Measurements from ENCODE around the gene SENP8.

The SENP8 gene

DNA sequence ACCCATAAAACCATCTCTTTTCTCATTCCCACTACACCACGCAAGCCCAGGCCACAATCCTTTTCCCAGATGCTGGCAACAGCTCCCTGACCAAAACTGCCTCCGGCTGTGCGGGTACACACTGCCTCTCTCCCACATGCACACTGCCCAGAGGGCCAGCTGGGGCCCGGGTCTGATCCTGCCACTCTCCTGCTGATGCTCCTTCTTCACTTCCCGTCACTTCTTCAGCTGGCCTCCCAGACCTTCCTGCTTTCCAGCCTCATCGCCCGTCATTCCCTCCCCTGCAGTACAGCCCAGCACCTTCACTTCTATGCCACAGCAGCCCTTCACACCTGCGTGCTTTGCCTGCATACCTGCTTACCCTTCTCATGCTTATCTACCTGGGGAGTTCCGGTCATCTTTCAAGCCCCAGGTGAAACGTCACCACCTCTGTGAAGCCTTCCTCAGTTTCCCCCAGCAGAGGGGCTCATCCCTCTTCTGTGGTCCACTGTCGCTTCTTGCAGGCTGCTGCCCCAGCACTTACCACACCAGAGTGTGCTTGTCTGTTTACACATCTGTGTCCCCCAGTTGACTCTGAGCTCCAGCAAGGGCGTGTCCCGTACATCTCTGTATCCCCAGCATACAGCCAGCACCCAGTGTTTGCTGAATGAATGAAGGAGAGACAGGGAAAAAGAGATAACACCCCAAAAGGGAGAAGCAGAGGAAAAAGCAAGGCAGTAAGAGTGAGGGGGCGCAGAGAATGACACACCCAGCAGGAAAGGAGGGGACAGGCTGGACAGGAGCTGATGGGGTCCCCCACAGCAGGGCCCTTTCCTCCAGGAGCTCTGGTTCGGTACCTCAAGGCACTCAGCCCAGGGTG lies 57.2 kb downstream of the SENP8 start:
- no peak for DNase-seq (ENCODE audit: low read depth in 2 of 2)

DNA sequence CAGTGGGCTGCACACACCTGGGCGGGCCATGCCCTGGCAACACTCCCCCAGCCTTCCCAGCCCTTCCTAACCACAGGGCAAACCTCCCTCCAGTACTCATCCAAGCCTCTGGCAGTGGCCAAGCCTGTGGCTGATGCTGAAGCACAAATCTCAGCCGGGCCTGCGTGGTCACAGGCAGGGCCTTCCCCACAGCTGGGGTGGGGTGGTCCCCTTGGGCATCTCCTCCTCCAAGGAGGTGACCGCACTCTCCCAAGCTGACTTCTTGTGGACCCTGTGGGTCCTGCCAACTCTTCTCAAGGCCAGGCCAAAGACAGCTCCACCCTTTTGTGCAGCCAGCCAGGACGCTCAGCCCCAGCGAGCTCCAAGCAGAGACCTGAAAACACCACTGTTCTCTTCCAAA lies 58.0 kb downstream of the SENP8 start:
- no peak for DNase-seq (ENCODE audit: low read depth in 2 of 2)

DNA sequence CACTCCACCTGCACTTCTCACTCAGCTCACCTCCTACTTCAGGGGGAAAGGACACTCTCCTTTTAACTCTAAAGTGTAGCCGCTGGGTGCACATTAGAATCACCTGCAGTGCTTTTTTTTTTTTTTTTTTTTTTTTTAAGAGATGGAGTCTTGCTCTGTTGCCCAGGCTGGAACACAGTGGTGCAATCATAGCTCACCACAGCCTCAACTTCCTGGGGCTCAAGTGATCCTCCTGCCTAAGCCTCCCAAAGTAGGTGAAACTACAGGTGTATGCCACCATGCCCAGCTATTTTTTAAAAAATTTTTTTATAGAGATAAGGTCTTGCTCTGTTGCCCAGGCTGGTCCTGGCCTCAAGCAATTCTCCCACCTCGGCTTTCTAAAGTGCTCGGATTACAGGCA lies 58.5 kb downstream of the SENP8 start:
- DNase-seq (ENCODE audit: low read depth in 2 of 2): no peak

DNA sequence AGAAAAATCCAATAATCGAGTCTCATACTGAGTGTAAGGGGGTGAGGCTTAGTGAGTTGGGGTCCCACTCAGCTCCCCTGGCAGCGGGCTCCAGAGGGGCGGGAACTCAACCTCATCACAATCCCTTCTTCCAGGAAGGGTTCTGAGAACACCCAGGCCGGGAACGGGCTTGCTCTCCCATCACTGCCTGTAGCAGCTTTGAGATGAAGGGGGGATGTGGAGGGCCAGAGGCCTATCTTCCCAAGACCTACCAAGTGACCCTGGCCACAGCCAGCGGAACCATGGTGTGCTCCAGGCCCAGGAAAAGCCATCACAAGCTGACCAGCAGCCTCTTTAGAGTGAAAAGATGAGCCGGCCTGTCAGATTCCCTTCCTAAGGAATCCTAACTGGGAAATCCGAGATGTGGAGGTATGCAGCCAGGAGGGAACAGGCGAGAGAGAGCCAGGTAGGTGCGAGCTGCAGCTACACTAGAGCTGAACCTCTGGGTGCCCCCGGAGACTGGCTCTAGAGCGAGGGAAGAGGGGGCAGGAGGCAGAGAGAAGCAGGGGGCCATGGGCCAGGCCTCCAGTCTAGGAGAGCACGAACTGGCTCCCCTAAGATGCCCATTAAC lies 60.9 kb downstream of the SENP8 start:
- DNase-seq (ENCODE audit: low read depth in 2 of 2): no peak

DNA sequence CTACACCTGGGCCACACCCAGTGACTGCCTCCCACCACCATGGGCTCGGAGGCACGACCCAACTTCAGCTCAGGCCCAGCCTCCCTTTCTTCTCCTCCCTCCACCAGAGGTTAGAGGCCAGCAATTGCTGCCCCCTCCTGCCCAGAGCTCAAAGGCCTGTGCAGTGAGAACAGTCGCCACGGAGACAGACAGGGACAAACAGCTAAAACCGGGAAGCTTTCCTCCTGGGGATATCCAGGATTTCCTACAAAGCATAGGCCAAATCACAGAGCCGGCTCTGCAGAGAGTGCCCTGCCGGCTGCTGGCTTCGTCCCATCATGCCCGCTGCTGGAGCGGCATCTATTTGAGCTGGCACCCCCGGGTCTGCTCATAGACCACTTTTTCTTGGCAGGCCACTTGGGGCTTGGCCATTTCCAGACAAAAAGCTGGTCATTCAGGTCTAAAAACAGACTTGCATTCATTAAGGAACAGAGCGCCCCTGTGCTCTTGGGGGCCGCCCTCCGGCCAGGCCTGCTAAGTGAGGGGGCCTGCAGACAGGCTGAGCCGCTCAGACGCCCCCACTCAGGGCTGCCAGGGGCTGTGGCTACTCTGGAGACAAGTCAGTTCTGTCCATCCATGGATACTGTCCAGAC lies 61.9 kb downstream of the SENP8 start:
- DNase-seq (ENCODE audit: low read depth in 2 of 2): no peak

DNA sequence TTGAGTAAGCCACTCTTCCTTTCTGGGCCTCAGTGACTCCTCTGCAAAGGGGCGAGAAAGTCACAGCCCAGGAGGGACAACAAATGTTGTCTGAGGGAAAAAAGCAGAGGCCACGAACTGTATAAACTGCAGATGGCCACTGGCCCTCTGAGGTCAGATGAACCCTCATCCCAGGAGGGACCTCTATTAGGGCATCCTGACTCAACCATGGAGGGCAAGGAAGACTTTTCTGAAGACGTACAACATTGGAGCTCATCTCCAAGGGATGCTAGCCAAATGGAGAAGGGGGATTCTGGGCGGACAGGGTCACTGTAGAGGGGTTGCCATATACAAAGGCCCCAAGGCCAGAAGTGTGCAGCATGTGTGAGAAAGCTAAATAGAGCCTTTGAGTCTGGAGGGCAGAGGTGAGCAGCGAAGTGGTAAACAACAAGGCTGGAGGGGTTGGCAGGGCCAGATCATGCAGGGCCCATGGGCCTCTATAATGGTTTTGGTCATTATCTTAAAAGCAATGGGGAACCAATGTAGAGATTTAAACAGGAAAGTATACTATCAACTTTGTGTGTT lies 62.6 kb downstream of the SENP8 start:
- DNase-seq (ENCODE audit: low read depth in 2 of 2): no peak

DNA sequence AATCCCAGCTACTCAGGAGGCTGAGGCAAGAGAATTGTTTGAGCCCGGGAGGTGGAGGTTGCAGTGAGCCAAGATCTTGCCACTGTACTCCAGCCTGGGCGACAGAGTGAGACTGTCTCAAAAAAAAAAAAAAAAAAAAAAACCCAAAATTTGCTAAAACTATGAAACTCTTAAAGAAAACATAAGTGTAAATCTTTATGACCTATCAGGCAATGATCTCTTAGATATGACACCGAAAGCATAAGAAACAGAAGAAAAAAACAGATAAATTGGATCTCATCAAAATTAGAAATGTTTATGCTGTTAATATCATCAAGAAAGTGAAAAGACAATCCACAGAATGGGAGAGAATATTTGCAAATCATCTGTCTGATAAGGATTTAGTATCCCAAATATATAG lies 64.0 kb downstream of the SENP8 start:
- DNase-seq (ENCODE audit: low read depth in 2 of 2): no peak

DNA sequence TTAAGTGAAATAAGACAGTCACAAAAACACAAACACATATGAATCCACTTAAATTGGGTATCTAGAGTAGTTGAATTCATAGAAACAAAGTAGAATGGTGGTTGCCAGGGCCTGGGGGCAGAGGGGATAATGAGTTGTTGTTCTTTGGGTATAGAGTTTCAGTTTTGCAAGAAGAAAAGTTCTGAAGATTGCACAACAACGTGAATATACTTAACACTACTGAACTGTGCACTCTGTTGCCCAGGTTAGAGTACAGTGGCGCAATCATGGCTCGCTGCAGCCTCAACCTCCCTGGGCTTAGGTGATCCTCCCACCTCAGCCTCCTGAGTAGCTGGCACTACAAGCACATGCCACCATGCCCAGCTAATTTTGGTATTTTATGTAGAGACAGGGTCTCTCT lies 64.5 kb downstream of the SENP8 start:
- no peak for DNase-seq (ENCODE audit: low read depth in 2 of 2)

DNA sequence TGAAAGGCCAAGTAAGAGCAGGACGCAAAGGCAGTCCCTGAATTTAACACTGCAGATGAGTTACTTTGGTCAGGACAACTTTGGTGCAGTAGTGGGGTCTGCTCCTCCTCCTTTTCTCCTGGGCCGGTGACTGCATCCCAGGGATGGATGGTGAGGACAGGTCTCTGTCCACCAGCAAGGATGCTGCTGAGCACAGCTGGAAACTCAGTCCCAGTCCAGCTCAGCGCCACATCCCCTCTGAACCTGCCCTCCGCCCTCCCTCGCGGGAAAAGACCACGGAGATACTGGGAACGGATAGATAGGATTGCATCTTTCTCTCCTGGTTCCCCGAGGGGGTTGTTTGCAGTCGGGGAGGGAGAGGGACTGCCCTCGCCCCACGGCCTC lies 65.6 kb downstream of the SENP8 start:
- no peak for DNase-seq (ENCODE audit: low read depth in 2 of 2)

DNA sequence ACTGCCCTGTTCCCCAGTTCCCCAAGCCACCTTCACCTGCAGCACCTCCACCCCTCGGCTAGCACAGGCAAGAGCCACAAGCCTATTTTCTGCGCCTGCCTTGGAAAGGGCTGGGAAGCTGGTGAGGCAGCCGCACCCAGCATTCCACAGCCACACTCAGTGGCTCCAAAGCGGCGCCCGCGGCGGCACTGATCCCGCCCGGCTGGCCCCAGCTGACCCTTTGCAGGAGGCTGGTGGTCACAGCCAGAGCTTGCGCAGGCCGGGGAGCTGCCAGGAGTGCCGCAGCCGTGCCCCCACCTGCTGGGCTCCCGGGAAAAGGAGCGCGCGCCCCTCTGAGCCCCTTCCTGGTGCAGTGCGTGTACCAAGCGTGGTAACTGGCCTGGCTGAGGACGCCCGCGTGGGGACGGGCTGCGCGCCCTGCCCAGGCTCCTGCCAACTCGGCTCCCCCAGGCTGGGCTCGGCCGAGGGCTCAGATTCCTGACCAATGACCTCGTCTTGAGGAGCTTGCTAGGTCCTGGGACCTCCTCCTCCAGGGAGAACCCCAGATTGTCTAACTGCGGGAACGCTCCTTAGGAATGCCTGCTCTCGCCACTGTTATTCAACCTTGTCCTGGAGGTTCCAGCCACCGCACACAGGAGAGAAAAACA lies 66.1 kb downstream of the SENP8 start:
- no peak for DNase-seq (ENCODE audit: low read depth in 2 of 2)

DNA sequence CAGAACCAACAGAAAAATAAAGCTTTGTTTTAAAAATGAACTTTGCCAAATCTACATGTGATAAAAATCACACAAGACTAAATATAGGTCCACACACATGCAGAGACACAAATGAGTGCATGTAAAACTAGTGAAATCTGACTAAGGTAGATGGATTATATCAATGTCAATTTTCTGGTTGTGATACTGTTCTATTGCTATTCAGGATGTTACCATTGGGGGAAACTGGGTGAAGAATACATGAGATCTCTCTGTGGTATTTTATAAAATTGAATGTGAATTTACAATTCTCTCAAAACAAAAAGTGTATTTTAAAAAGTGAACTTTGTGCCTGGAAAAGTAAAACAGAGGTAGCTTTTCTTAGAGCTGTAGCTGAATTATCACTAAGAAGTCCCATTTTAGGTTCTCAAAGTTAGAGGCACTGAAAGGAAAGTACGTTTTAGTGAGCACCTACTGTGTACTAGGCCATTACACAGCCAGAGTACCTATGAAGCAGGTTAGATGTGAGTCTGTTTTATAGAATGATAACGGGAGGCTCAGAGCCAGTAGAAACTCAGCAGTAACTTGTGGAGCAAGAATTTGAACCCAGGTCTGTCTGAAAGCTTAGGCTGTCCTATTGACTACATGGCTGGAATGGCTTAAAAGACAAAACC lies 71.2 kb downstream of the SENP8 start:
- no peak for DNase-seq (ENCODE audit: low read depth in 2 of 2)

DNA sequence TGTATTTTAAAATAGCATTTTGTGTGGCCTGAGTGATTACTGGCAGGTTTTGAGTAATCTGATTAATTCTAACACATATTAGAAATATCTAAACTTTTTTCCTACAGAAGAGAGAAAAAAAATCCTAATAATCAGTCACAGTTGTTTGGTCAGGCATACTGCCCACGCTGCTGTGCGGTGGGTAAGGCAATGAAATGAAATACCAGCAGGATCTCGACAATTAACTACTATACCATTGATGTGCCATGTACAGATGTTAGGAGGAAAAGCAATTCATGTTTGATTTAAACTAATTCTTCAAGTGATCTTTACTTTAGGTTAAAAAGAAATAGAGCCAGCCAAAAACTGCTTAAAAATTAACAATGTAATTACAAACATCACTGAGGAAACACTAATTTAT lies 74.2 kb downstream of the SENP8 start:
- DNase-seq (ENCODE audit: low read depth in 2 of 2): no peak
